Measurements from ENCODE around the gene CSTA.

The CSTA gene

GRCh38 chr3:122332551-122332950, 7.5 kb downstream of the CSTA start:
- Histone ChIP-seq H3K9me3 (ENCODE audit: insufficient read depth, low read depth, low read length) (no peaks in the 10 kb centered on the region), H3K4me1 (ENCODE audit: insufficient read depth, low read length, poor library complexity, severe bottlenecking) (no peaks in the 10 kb centered on the region), H3K27me3 (ENCODE audit: insufficient read depth, low read length, poor library complexity, severe bottlenecking) (no peaks in the 10 kb centered on the region), H3K9ac (ENCODE audit: low read depth, low read length, poor library complexity, severe bottlenecking) (no peak overlapping the region), H3K36me3 (ENCODE audit: insufficient read depth, low read length) (no peaks in the 10 kb centered on the region), H3K4me3 (ENCODE audit: low read length, poor library complexity, severe bottlenecking) (no peak overlapping the region), H3K79me2 (ENCODE audit: insufficient read depth, low read length) (no peaks in the 10 kb centered on the region), H3K4me2 (ENCODE audit: low read depth, low read length, poor library complexity, severe bottlenecking) (no peak overlapping the region), H4K20me1 (ENCODE audit: insufficient read depth, low read length, poor library complexity, severe bottlenecking) (no peaks in the 10 kb centered on the region), H2AFZ (ENCODE audit: low read length) (no peak overlapping the region), H3K9me2 (replicated peaks; ENCODE audit: low read depth, low read length) (no peaks in the 10 kb centered on the region), H3F3A (ENCODE audit: low read depth) (no peaks in the 10 kb centered on the region)
- TF ChIP-seq, protein P1, sequence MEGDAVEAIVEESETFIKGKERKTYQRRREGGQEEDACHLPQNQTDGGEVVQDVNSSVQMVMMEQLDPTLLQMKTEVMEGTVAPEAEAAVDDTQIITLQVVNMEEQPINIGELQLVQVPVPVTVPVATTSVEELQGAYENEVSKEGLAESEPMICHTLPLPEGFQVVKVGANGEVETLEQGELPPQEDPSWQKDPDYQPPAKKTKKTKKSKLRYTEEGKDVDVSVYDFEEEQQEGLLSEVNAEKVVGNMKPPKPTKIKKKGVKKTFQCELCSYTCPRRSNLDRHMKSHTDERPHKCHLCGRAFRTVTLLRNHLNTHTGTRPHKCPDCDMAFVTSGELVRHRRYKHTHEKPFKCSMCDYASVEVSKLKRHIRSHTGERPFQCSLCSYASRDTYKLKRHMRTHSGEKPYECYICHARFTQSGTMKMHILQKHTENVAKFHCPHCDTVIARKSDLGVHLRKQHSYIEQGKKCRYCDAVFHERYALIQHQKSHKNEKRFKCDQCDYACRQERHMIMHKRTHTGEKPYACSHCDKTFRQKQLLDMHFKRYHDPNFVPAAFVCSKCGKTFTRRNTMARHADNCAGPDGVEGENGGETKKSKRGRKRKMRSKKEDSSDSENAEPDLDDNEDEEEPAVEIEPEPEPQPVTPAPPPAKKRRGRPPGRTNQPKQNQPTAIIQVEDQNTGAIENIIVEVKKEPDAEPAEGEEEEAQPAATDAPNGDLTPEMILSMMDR (conservative IDR thresholded peaks at IDR 0.05; ENCODE audit: low read length) = no peak
- TF ChIP-seq EZH2phosphoT487 (IDR thresholded peaks at IDR 0.05; ENCODE audit: borderline replicate concordance) = no peak

DNA sequence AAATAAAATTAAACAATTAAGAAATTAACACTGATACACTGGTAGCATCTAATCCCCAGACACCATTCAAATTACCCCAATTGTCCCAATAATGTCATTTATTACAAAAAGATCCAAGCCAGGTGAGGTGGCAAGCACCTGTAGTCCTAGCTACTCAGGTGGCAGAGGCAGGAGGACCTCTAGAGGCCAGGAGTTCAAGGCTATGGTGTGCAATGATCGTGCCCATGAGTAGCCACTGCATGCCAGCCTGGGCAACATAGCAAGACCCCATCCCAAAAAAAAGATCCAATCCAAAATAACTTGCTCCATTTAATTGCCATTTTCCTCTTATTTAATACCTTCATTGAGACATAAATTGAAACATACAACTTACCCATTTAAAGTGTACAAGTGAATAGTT, 17.8 kb downstream of the CSTA start:
- Histone ChIP-seq H3K4me1 (ENCODE audit: insufficient read depth, low read length, poor library complexity, severe bottlenecking) (no peaks in the 10 kb centered on the region), H3K4me2 (ENCODE audit: low read depth, low read length, poor library complexity, severe bottlenecking) (no peak overlapping the region), H4K20me1 (ENCODE audit: insufficient read depth, low read length, poor library complexity, severe bottlenecking) (no peaks in the 10 kb centered on the region), H3K79me2 (ENCODE audit: insufficient read depth, low read length) (no peaks in the 10 kb centered on the region), H3K9me2 (replicated peaks; ENCODE audit: low read depth, low read length) (no peaks in the 10 kb centered on the region), H2AFZ (ENCODE audit: low read length) (no peak overlapping the region), H3F3A (ENCODE audit: low read depth) (no peaks in the 10 kb centered on the region), H3K27me3 (ENCODE audit: insufficient read depth, low read length, poor library complexity, severe bottlenecking) (no peaks in the 10 kb centered on the region), H3K9ac (ENCODE audit: low read depth, low read length, poor library complexity, severe bottlenecking) (no peak overlapping the region), H3K4me3 (ENCODE audit: low read length, poor library complexity, severe bottlenecking) (no peak overlapping the region), H3K36me3 (ENCODE audit: insufficient read depth, low read length) (no peaks in the 10 kb centered on the region), H3K9me3 (ENCODE audit: insufficient read depth, low read depth, low read length) (no peaks in the 10 kb centered on the region)
- TF ChIP-seq, protein P1 (conservative IDR thresholded peaks at IDR 0.05; ENCODE audit: low read length) = no peak
- TF ChIP-seq EZH2phosphoT487 (IDR thresholded peaks at IDR 0.05; ENCODE audit: borderline replicate concordance) = no peak

DNA sequence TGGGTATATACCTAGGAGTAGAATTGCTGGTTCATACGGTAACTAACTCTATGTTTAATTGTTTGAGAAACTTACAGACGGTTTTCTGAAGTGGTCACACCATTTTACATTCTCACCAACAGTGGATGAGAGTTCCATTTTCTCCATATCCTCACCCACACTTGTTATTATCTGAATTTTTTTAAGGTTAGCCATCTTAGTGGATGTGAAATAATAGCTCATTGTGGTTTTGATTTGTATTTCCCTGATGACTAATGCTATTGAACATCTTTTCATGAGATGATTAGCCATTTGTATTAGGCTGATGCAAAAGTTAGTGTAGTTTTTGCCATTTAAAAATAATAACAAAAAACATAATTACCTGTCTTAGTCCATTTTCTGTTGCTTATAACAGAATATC, 18.6 kb downstream of the CSTA start:
- TF ChIP-seq, protein P1 (conservative IDR thresholded peaks at IDR 0.05; ENCODE audit: low read length) = no peak
- no peak for TF ChIP-seq EZH2phosphoT487 (IDR thresholded peaks at IDR 0.05; ENCODE audit: borderline replicate concordance)
- no peaks in the 10 kb centered on the region for H3K9me3 ChIP-seq (ENCODE audit: insufficient read depth, low read depth, low read length)
- no peaks in the 10 kb centered on the region for H4K20me1 ChIP-seq (ENCODE audit: insufficient read depth, low read length, poor library complexity, severe bottlenecking)
- H3K4me3 ChIP-seq (ENCODE audit: low read length, poor library complexity, severe bottlenecking) = no peak overlapping the region
- no peak overlapping the region for H3K9ac ChIP-seq (ENCODE audit: low read depth, low read length, poor library complexity, severe bottlenecking)
- no peak overlapping the region for H3K4me2 ChIP-seq (ENCODE audit: low read depth, low read length, poor library complexity, severe bottlenecking)
- no peaks in the 10 kb centered on the region for H3K79me2 ChIP-seq (ENCODE audit: insufficient read depth, low read length)
- no peaks in the 10 kb centered on the region for H3K9me2 ChIP-seq (replicated peaks; ENCODE audit: low read depth, low read length)
- H3F3A ChIP-seq (ENCODE audit: low read depth) = no peaks in the 10 kb centered on the region
- H3K4me1 ChIP-seq (ENCODE audit: insufficient read depth, low read length, poor library complexity, severe bottlenecking) = no peaks in the 10 kb centered on the region
- H3K27me3 ChIP-seq (ENCODE audit: insufficient read depth, low read length, poor library complexity, severe bottlenecking) = no peaks in the 10 kb centered on the region
- H3K36me3 ChIP-seq (ENCODE audit: insufficient read depth, low read length) = no peaks in the 10 kb centered on the region
- no peak overlapping the region for H2AFZ ChIP-seq (ENCODE audit: low read length)
